Uterus (tissue), 2 donors: ENCODE measurements around the gene CFAP92.

Experiments used
- CTCF ChIP-seq, 4 experiments: fragments of 200-600 bp in 2 of 4; fragments of 450-650 bp in 2 of 4; sonication (generic) in 2 of 4; IDR thresholded peaks; one replicate each; pipeline ENCODE4 v1.5.1; 2016 to 2019; ENCODE audit warnings: antibody characterized with exemption in 4 of 4, mild to moderate bottlenecking in 2 of 4, moderate library complexity in 1 of 4
- POLR2A ChIP-seq, 2 donors: fragments of 450-650 bp; IDR thresholded peaks; one replicate each; pipeline ENCODE4 v1.6.1; 2016; ENCODE audit warnings: antibody characterized with exemption in 2 of 2, mild to moderate bottlenecking in 1 of 2, moderate library complexity in 1 of 2

GRCh38 chr3:129022114-129023007, 28.5 kb upstream of the CFAP92 start:
- TF ChIP-seq CTCF (IDR thresholded peaks at IDR 0.05) (no peak), POLR2A (IDR thresholded peaks at IDR 0.05) (no peak)
